ENCODE measurements around the gene OSM. TPM values are rescaled to one million over a fixed set of nuclear protein-coding genes. Genes with fewer than 3 reads are reported as not detected.

The OSM gene
- polyA plus RNA-seq, 1 of the 3 experiments (the other 2 are of a cell fraction) = not detected

- no peaks in the 10 kb centered on the region for H4K20me1 ChIP-seq (ENCODE audit: insufficient read depth)
- H2AFZ ChIP-seq (ENCODE audit: low read depth) = no peak overlapping the region
- H3K4me1 ChIP-seq (ENCODE audit: control insufficient read depth in 1 of 2, insufficient read depth in 2 of 2, low read depth in 1 of 2, low read length in 1 of 2) = no peaks in the 10 kb centered on the region; a peak in 1 of 4 replicates
- ChIA-PET POLR2A (no interaction called here), CTCF (interaction anchor here (1.0 to 1.3 kb wide), 3 partner anchors 14 to 163 kb away, joined by 3 to 9 read pairs (median 4); no protein-coding TSS in a partner anchor)
- no peak overlapping the region for H3K4me3 ChIP-seq (ENCODE audit: low read depth in 2 of 2, low read length in 1 of 2)
- no peaks in the 10 kb centered on the region for H3K36me3 ChIP-seq (replicated peaks in 1 of 2; ENCODE audit: control insufficient read depth in 1 of 2, insufficient read depth in 2 of 2, low read length in 1 of 2)
- TF ChIP-seq FOSL2 (IDR thresholded peaks at IDR 0.05; ENCODE audit: borderline replicate concordance, low read depth) (no peak), EP300 (IDR thresholded peaks at IDR 0.05; ENCODE audit: borderline replicate concordance in 1 of 2, low read depth in 1 of 2, low read length in 1 of 2) (no peak), FOXJ3 (CRISPR knock-in tag; IDR thresholded peaks at IDR 0.05) (no peak), MEF2A (IDR thresholded peaks at IDR 0.05; ENCODE audit: borderline replicate concordance, low read depth) (no peak)
- no peaks in the 10 kb centered on the region for H3K9me2 ChIP-seq
- no peak overlapping the region for H3K4me2 ChIP-seq
- DNase-seq = no peak
- H3K9me3 ChIP-seq = no peaks in the 10 kb centered on the region
- no peaks in the 10 kb centered on the region for H3K79me2 ChIP-seq (ENCODE audit: insufficient read depth)
- H3K27me3 ChIP-seq (ENCODE audit: insufficient read depth) = no peaks in the 10 kb centered on the region
- no peaks in the 10 kb centered on the region for H3F3A ChIP-seq (replicated peaks; ENCODE audit: insufficient read depth)
- H3K9ac ChIP-seq = no peak overlapping the region
- no peak overlapping the region for H3K27ac ChIP-seq (ENCODE audit: low read depth in 2 of 2, low read length in 1 of 2)
- 49% methylated on average over 11 of the region's 11 CpGs for WGBS (ENCODE audit: low lambda C conversion rate)
Observed at GRCh38 chr22:30224161-30224857, 42.3 kb downstream of the OSM start.

GRCh38 chr22:30223303-30223702 lies 43.3 kb downstream of the OSM start:
- WGBS (ENCODE audit: low lambda C conversion rate) = 92% methylated on average over 15 of the region's 15 CpGs
- no peaks in the 10 kb centered on the region for H3K27me3 ChIP-seq (ENCODE audit: insufficient read depth)
- no peak for TF ChIP-seq SIN3A (IDR thresholded peaks at IDR 0.05; ENCODE audit: borderline replicate concordance, low read depth, low read length)
- no peak for TF ChIP-seq EZH2phosphoT487 (IDR thresholded peaks at IDR 0.05; ENCODE audit: borderline replicate concordance, low read depth)
- TF ChIP-seq ELF1 (IDR thresholded peaks at IDR 0.05) = no peak
- no peak for TF ChIP-seq USF2 (IDR thresholded peaks at IDR 0.05; ENCODE audit: borderline replicate concordance, low read depth, low read length)
- no peak for TF ChIP-seq IRF3 (IDR thresholded peaks at IDR 0.05; ENCODE audit: low read depth, low read length)
- no peak for TF ChIP-seq MEF2A (IDR thresholded peaks at IDR 0.05; ENCODE audit: borderline replicate concordance, low read depth)
- TF ChIP-seq GABPA (IDR thresholded peaks at IDR 0.05; ENCODE audit: low read depth) = no peak
- TF ChIP-seq MXI1 (IDR thresholded peaks at IDR 0.05; ENCODE audit: low read depth, low read length) = no peak
- TF ChIP-seq POLR2AphosphoS5 (IDR thresholded peaks at IDR 0.05; ENCODE audit: low read depth, low read length) = no peak
- TF ChIP-seq TEAD4 (IDR thresholded peaks at IDR 0.05; ENCODE audit: borderline replicate concordance, insufficient read depth) = no peak
- TF ChIP-seq CHD2 (IDR thresholded peaks at IDR 0.05; ENCODE audit: low read length, partially characterized antibody) = no peak
- no peak for TF ChIP-seq REST (IDR thresholded peaks at IDR 0.05; ENCODE audit: low read depth, low read length)
- TF ChIP-seq EP300 (IDR thresholded peaks at IDR 0.05; ENCODE audit: borderline replicate concordance in 1 of 2, low read depth in 1 of 2, low read length in 1 of 2) = no peak
- no peak for TF ChIP-seq RFX5 (IDR thresholded peaks at IDR 0.05; ENCODE audit: low read length)
- no peak for TF ChIP-seq RCOR1 (IDR thresholded peaks at IDR 0.05; ENCODE audit: low read length)
- no peak for TF ChIP-seq RAD21 (IDR thresholded peaks at IDR 0.05; ENCODE audit: low read length)
- H3K9me3 ChIP-seq = no peaks in the 10 kb centered on the region
- no peak overlapping the region for H3K27ac ChIP-seq (ENCODE audit: low read depth in 2 of 2, low read length in 1 of 2)
- POLR2A ChIA-PET = no interaction called here
- H3K9me2 ChIP-seq = no peaks in the 10 kb centered on the region
- no peak overlapping the region for H3K9ac ChIP-seq
- H3F3A ChIP-seq (replicated peaks; ENCODE audit: insufficient read depth) = peaks cover 4% of the 10 kb centered on the region
- H3K4me1 ChIP-seq (ENCODE audit: control insufficient read depth in 1 of 2, insufficient read depth in 2 of 2, low read depth in 1 of 2, low read length in 1 of 2) = peaks cover 0 to 1% of the 10 kb centered on the region in 2 experiments; a peak in 1 of 4 replicates
- no peaks in the 10 kb centered on the region for H4K20me1 ChIP-seq (ENCODE audit: insufficient read depth)
- no peak overlapping the region for H3K4me3 ChIP-seq (ENCODE audit: low read depth in 2 of 2, low read length in 1 of 2)
- CTCF ChIA-PET = no interaction called here
- H3K79me2 ChIP-seq (ENCODE audit: insufficient read depth) = no peaks in the 10 kb centered on the region
- no peak overlapping the region for H3K4me2 ChIP-seq
- no peak overlapping the region for H2AFZ ChIP-seq (ENCODE audit: low read depth)
- no peak for DNase-seq
- no peaks in the 10 kb centered on the region for H3K36me3 ChIP-seq (replicated peaks in 1 of 2; ENCODE audit: control insufficient read depth in 1 of 2, insufficient read depth in 2 of 2, low read length in 1 of 2)

All from SK-N-SH (cell line).